ENCODE data around the gene ZNF329. TPM values are rescaled to one million over a fixed set of nuclear protein-coding genes. Genes with fewer than 3 reads are reported as not detected.

ZNF329 gene
- total RNA-seq, 1 experiment from 2014 or later: 1.7 TPM

DNA sequence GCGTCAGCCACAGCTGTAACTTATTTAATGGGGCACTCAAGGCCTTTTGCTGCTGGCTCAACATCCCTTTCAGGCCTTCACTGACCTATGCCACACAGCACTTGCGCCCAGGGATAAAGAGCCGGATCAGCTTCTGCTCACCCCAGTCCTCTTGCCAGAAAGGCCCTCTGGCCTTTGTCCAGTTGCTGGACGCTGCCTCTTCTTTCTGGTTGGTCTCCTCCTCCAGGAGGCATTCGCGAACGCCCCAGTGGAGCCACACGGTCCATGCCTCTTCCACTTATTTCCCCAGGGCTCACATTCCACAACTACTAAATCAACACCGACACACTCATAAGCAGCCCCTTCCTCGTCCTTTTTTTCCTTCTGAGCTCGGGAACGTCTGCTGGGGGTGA, 3.7 kb upstream of the ZNF329 start:
- Histone ChIP-seq H3K27ac (ENCODE audit: low read depth, low read length) (no peak overlapping the region), H3K36me3 (ENCODE audit: control insufficient read depth in 1 of 2, insufficient read depth in 2 of 2, low read length in 2 of 2) (no peaks in the 10 kb centered on the region), H3K9me3 (ENCODE audit: control insufficient read depth in 1 of 2, insufficient read depth in 1 of 2, low read depth in 1 of 2, low read length in 2 of 2) (peaks cover 6 to 10% of the 10 kb centered on the region in 2 experiments; a peak in 2 of 4 replicates), H3K27me3 (ENCODE audit: insufficient read depth, low read length) (no peaks in the 10 kb centered on the region), H3K9ac (ENCODE audit: low read length) (no peak overlapping the region), H3K79me2 (ENCODE audit: insufficient read depth, low read length) (no peaks in the 10 kb centered on the region), H2AFZ (ENCODE audit: low read depth, low read length, poor library complexity, severe bottlenecking) (no peak overlapping the region), H4K20me1 (ENCODE audit: insufficient read depth) (no peaks in the 10 kb centered on the region), H3K4me2 (ENCODE audit: low read length) (no peak overlapping the region), H3K9me2 (ENCODE audit: insufficient read depth) (no peaks in the 10 kb centered on the region), H3K4me3 (replicated peaks in 1 of 2; ENCODE audit: low read depth in 1 of 2, low read length in 2 of 2) (no peak overlapping the region), H3K4me1 (ENCODE audit: control insufficient read depth in 1 of 2, insufficient read depth in 2 of 2, low read length in 2 of 2) (no peaks in the 10 kb centered on the region)
- ChIA-PET POLR2A (no interaction called here), RAD21 (ENCODE audit: low non-redundant PET in 1 of 2, low total read pairs in 2 of 2, uncharacterized antibody in 2 of 2, unreplicated experiment in 2 of 2) (no interaction called here), CTCF (no interaction called here)
- DNase-seq (ENCODE audit: low read depth, low spot score) (no peak), ATAC-seq (no peak)
- TF ChIP-seq, protein P1, sequence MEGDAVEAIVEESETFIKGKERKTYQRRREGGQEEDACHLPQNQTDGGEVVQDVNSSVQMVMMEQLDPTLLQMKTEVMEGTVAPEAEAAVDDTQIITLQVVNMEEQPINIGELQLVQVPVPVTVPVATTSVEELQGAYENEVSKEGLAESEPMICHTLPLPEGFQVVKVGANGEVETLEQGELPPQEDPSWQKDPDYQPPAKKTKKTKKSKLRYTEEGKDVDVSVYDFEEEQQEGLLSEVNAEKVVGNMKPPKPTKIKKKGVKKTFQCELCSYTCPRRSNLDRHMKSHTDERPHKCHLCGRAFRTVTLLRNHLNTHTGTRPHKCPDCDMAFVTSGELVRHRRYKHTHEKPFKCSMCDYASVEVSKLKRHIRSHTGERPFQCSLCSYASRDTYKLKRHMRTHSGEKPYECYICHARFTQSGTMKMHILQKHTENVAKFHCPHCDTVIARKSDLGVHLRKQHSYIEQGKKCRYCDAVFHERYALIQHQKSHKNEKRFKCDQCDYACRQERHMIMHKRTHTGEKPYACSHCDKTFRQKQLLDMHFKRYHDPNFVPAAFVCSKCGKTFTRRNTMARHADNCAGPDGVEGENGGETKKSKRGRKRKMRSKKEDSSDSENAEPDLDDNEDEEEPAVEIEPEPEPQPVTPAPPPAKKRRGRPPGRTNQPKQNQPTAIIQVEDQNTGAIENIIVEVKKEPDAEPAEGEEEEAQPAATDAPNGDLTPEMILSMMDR (IDR thresholded peaks at IDR 0.05 in 2 of 3, conservative IDR thresholded peaks at IDR 0.05 in 1 of 3; ENCODE audit: borderline replicate concordance in 1 of 3, insufficient read depth in 1 of 3, low read depth in 2 of 3, low read length in 2 of 3): no peak
- TF ChIP-seq SRF (IDR thresholded peaks at IDR 0.05; ENCODE audit: low read depth) (no peak), FOSL1 (IDR thresholded peaks at IDR 0.05; ENCODE audit: low read depth) (no peak), ZFX (IDR thresholded peaks at IDR 0.05) (no peak), YY1 (IDR thresholded peaks at IDR 0.05; ENCODE audit: extremely low read depth, insufficient replicate concordance, low read depth, low read length) (no peak), REST (IDR thresholded peaks at IDR 0.05; ENCODE audit: low read depth) (no peak), CBX3 (IDR thresholded peaks at IDR 0.05; ENCODE audit: low read depth) (no peak), CEBPB (IDR thresholded peaks at IDR 0.05; ENCODE audit: low read depth) (no peak), ELF1 (IDR thresholded peaks at IDR 0.05; ENCODE audit: borderline replicate concordance, low read depth) (no peak)
- TF ChIP-seq, protein P2, sequence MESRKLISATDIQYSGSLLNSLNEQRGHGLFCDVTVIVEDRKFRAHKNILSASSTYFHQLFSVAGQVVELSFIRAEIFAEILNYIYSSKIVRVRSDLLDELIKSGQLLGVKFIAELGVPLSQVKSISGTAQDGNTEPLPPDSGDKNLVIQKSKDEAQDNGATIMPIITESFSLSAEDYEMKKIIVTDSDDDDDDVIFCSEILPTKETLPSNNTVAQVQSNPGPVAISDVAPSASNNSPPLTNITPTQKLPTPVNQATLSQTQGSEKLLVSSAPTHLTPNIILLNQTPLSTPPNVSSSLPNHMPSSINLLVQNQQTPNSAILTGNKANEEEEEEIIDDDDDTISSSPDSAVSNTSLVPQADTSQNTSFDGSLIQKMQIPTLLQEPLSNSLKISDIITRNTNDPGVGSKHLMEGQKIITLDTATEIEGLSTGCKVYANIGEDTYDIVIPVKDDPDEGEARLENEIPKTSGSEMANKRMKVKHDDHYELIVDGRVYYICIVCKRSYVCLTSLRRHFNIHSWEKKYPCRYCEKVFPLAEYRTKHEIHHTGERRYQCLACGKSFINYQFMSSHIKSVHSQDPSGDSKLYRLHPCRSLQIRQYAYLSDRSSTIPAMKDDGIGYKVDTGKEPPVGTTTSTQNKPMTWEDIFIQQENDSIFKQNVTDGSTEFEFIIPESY (IDR thresholded peaks at IDR 0.05; ENCODE audit: extremely low read depth, insufficient replicate concordance, low read length): no peak
- no TSS peak for BruUV-seq (replicated peaks)
- intact Hi-C loops (cut with micrococcal nuclease): no loop called here
